ES-I3 (cell line): ENCODE results near the gene MSRB1.
"Not testable (repeated sequence)": the region's sequence is repeated elsewhere in the genome, so short reads cannot be mapped to it uniquely, and the experiment has no call there.

Experiments used
- H3K36me3 ChIP-seq: 2 replicates; pipeline ENCODE4 v1.6.1; 2013; ENCODE audit warnings: mild to moderate bottlenecking, low read length, control low read depth, moderate library complexity; ENCODE audit not compliant: insufficient read depth
- H3K4me1 ChIP-seq: 2 replicates; pipeline ENCODE4 v1.6.1; 2013; ENCODE audit warnings: mild to moderate bottlenecking, control low read depth, low read length; ENCODE audit not compliant: insufficient read depth
- H3K9ac ChIP-seq: 2 replicates; pipeline ENCODE4 v1.6.1; 2013; ENCODE audit warnings: low read depth, mild to moderate bottlenecking, low read length, moderate library complexity
- H3K9me3 ChIP-seq: 2 replicates; pipeline ENCODE4 v1.6.1; 2013; ENCODE audit warnings: mild to moderate bottlenecking, low read length, moderate library complexity; ENCODE audit not compliant: control insufficient read depth, insufficient read depth

Gene MSRB1

DNA sequence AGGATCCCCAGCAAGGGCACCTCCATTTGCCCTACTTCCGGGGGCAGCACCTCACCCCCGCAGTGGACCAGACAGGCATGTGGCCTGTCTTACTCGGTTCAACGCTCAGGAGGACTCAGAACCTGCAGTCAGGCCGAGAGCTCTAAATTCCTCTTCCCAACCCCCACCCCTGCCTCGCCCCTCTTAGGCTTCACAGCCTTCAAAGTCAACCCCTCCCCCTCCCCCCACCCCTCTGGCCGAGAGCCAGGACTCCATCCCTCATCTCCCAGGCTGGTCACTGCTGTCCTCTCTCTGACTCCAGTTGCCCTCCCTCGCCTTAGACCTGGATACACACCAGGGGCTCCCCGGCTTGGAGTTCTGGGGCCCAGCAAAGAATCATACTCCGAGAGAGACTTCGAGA is 16.7 kb downstream of the MSRB1 start:
- H3K36me3 ChIP-seq = no peaks in the 10 kb centered on the region
- H3K9me3 ChIP-seq = no peaks in the 10 kb centered on the region
- H3K9ac ChIP-seq = no peak overlapping the region
- H3K4me1 ChIP-seq = peaks cover 14% of the 10 kb centered on the region; the same call in 1 of the 2 replicates

DNA sequence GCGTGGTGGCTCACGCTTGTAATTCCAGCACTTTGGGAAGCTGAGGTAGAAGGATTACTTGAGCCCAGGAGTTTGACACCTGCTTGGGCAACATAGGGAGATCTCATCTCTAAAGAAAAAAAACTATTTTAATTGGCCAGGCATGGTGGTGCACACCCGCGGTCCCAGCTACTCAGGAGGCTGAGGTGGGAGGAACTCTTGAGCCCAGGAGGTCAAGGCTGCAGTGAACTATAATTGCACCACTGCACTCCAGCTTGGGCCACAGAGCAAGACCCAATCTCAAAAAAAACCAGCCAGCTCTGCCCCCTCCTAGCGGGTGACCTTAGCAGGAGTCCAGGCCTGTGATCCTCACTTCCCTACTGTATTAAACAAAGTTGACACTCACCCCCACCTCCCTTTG is 18.9 kb downstream of the MSRB1 start:
- peak overlapping the region; percentile 26 for H3K9ac ChIP-seq
- no peaks in the 10 kb centered on the region for H3K36me3 ChIP-seq
- H3K9me3 ChIP-seq = no peaks in the 10 kb centered on the region
- H3K4me1 ChIP-seq = peaks cover 14% of the 10 kb centered on the region; the same call in 1 of the 2 replicates

DNA sequence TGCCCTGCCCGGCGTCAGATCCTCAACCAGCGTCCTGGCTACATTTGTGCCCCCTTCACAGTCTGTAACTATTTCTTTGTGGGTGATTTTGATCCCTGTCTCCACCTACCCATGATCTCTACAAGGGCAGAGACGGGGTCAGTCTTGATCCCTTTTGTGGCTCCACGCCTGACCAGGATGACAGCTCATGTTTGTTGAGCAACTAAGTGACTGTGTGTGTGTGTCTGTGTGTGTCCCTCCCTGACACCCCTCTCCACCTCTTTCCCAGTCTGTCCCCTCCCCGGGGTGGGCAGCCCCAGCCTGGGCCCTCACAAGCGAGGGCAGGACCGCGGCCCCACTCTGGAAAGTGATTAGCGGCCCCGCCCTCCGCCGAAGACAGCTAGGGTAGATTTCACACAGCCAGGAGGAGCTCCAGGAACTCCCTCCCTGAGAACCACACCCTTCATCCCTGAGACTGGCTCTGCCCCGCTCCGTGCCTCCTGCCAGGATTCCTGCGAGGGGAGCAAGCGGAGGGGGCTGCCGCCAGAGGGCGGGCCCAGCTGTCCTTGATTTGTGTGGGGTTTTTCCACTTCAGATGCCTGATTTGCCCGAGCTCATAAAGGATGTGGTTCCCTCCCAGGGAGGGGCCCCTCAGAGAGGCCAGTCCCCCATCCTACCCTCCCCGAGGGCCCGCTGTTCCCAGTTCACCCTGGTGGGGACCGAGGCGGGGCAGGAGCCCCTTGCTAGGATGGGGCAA is 19.5 kb downstream of the MSRB1 start:
- Histone ChIP-seq H3K9me3 (no peaks in the 10 kb centered on the region), H3K4me1 (peaks cover 14% of the 10 kb centered on the region; the same call in 1 of the 2 replicates), H3K36me3 (no peaks in the 10 kb centered on the region), H3K9ac (peak overlapping the region; percentile 26)

GRCh38 chr16:1922357-1922756 is 20.6 kb downstream of the MSRB1 start:
- peaks cover 14% of the 10 kb centered on the region; the same call in 1 of the 2 replicates for H3K4me1 ChIP-seq
- no peak overlapping the region for H3K9ac ChIP-seq
- no peaks in the 10 kb centered on the region for H3K9me3 ChIP-seq
- H3K36me3 ChIP-seq = no peaks in the 10 kb centered on the region

- Histone ChIP-seq H3K9ac (peak overlapping the region; percentile 4; the same call in 1 of the 2 replicates), H3K36me3 (no peaks in the 10 kb centered on the region), H3K9me3 (no peaks in the 10 kb centered on the region), H3K4me1 (peaks cover 18% of the 10 kb centered on the region; the same call in 1 of the 2 replicates)
Observed at GRCh38 chr16:1920727-1921171, 22.2 kb downstream of the MSRB1 start.

DNA sequence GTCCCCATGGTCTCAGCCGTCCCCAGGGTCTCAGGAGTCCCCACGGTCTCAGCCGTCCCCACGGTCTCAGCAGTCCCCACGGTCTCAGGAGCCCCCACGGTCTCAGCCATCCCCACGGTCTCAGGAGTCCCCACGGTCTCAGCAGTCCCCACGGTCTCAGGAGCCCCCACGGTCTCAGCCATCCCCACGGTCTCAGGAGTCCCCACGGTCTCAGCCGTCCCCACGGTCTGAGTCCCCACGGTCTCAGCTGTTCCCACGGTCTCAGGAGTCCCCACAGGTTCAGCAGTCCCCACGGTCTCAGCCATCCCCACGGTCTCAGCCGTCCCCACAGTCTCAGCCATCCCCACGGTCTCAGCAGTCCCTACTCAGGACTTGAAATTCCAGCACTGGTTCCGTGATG is 22.9 kb downstream of the MSRB1 start:
- not testable (repeated sequence) for H3K9ac ChIP-seq, H3K36me3 ChIP-seq, H3K9me3 ChIP-seq
- H3K4me1 ChIP-seq = peaks cover 18% of the 10 kb centered on the region; the same call in 1 of the 2 replicates

- Histone ChIP-seq H3K9me3 (no peaks in the 10 kb centered on the region), H3K36me3 (no peaks in the 10 kb centered on the region), H3K4me1 (peaks cover 15% of the 10 kb centered on the region; the same call in 1 of the 2 replicates), H3K9ac (no peak overlapping the region)
Observed at GRCh38 chr16:1919327-1919998, 23.5 kb downstream of the MSRB1 start.

DNA sequence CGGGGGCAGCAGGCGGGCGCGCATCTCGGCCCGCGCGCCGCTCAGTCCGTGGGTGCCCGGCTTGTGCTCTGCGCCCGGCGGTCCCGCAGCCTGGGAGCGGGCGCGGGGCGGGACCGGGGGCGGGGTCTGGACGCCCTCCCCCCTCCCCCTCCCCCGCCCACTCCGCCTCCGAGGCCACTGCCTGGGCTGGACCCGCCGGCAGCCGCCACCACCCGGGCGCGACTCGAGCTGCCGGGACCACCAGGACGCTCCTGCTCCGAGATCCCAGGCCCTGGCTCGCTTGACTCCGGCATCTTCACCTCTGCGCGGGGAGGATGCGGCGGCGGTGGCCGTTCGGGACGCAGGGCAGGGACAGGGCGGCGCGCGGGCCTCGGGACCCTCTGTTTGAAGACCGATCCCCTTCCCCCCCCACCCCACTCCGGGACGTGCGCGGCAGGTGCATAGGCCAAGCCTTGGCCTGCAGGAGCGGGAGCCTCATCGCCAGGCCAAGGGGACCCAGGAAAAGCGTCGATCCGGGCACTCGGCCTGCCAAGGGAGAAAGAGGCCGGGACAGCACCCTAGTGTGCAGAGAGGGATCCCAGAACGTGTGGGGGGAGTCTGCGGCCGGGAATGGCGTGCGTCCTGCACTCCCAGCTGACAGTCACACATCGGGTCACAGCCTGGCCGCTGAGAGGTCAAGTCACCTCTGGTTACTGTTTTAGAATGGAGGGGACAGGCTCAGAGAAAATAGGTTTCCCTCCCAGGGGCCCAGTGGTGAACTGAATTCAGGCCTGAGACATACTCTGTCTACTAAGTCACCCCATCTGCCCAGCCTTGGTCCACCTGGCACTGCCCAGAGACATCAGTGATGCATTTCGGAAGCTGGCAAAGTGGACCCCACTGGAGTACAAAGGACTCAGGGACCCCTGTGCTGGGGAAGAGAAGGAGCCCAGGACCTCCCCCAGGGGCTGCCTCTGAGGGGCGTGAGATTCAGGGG is 24.4 kb downstream of the MSRB1 start, which contains the start of gene HS3ST6:
Gene HS3ST6 (minus strand): TSS at position 65 of the 976 bp plus-strand sequence. CDS start 92 bp downstream, outside the sequence.
- no peaks in the 10 kb centered on the region for H3K9me3 ChIP-seq
- peaks cover 11% of the 10 kb centered on the region; the same call in 1 of the 2 replicates for H3K4me1 ChIP-seq
- no peaks in the 10 kb centered on the region for H3K36me3 ChIP-seq
- peak within 1 kb of the TSS; percentile 44; the same call in 1 of the 2 replicates for H3K9ac ChIP-seq

GRCh38 chr16:1917665-1918350 is 25.2 kb downstream of the MSRB1 start:
- Histone ChIP-seq H3K4me1 (peaks cover 10% of the 10 kb centered on the region; the same call in 1 of the 2 replicates), H3K9me3 (no peaks in the 10 kb centered on the region), H3K36me3 (no peaks in the 10 kb centered on the region), H3K9ac (peak overlapping the region; percentile 29; the same call in 1 of the 2 replicates)

DNA sequence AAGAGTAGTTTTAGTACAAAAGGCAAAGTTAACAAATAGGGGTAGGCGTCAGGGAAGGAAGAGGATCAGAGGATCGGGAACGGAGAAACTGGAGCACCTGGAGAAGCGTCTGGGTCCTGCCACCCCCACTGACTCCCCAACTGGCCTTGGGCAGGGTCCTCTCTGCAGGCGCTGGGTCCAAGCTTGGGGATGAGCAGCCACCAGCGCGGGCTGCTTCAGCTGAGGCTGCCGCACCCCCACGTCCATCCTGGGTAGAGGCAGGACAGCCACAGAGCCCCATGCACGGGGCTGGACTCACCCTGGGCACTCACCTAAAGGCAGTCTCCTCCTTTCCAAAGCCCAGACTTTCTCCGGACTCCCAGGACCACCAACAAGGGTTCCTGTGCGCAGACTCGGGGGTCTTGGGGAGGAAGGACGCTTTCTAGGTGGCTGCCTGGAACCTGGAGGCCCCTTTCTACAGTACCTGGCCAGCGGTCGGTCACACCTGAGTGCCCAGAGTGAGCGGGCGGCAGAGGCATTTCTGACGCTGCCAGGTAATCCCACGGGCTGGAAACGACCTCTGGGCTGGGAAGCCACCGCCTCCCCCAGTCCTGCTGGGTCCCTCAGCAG is 25.8 kb downstream of the MSRB1 start:
- H3K4me1 ChIP-seq = peaks cover 10% of the 10 kb centered on the region; the same call in 1 of the 2 replicates
- peak overlapping the region; percentile 29; the same call in 1 of the 2 replicates for H3K9ac ChIP-seq

DNA sequence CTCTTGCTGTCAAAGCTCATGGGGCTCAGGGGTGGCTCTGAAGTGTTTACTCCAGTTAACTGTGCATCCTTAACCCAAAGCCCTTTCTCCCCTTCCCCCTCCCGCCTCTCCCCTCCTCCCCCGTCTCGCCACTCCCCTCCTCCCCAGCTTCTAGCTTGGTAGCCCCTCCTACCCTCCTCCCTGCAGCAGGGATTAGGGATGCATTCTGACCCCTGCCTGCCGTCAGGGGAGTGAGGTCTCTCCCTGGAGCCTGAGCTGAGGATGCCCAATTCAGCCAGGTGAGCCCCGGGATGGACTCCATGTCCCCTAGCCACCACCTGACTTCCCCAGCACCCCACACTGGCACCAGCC is 26.4 kb downstream of the MSRB1 start:
- Histone ChIP-seq H3K4me1 (peaks cover 10% of the 10 kb centered on the region; the same call in 1 of the 2 replicates), H3K9me3 (no peaks in the 10 kb centered on the region), H3K9ac (no peak overlapping the region)

More for the DNA sequence above, 25.8 kb downstream of the MSRB1 start:
- Histone ChIP-seq H3K9me3 (no peaks in the 10 kb centered on the region), H3K36me3 (no peaks in the 10 kb centered on the region)

GRCh38 chr16:1915732-1916639 is 27.0 kb downstream of the MSRB1 start:
- H3K36me3 ChIP-seq = no peaks in the 10 kb centered on the region
- H3K9ac ChIP-seq = no peak overlapping the region
- H3K4me1 ChIP-seq = peaks cover 10% of the 10 kb centered on the region; the same call in 1 of the 2 replicates
- no peaks in the 10 kb centered on the region for H3K9me3 ChIP-seq

More for the DNA sequence above, 26.4 kb downstream of the MSRB1 start:
- H3K36me3 ChIP-seq = no peaks in the 10 kb centered on the region
